8988T (cell line): Measurements from ENCODE around the gene MPPE1.

Experiments
- DNase-seq: peaks from one replicate; pipeline ENCODE4 v3.0.0; 2011

MPPE1 gene

DNA sequence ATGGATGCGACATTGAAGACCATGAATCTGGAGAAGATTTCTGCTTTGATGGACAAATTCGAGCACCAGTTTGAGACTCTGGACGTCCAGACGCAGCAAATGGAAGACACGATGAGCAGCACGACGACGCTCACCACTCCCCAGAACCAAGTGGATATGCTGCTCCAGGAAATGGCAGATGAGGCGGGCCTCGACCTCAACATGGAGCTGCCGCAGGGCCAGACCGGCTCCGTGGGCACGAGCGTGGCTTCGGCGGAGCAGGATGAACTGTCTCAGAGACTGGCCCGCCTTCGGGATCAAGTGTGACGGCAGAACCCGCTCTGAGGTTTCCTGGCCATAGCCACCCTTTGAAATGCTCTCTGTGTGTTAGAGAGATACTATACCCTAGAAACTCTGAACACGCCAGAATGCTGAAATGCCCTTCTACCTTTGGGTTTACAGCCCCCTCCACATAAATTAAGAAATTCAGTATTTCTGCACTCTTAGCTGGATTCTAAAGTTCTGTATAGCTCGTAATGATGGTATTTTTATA, 56.2 kb downstream of the MPPE1 start:
- DNase-seq, result no peak

DNA sequence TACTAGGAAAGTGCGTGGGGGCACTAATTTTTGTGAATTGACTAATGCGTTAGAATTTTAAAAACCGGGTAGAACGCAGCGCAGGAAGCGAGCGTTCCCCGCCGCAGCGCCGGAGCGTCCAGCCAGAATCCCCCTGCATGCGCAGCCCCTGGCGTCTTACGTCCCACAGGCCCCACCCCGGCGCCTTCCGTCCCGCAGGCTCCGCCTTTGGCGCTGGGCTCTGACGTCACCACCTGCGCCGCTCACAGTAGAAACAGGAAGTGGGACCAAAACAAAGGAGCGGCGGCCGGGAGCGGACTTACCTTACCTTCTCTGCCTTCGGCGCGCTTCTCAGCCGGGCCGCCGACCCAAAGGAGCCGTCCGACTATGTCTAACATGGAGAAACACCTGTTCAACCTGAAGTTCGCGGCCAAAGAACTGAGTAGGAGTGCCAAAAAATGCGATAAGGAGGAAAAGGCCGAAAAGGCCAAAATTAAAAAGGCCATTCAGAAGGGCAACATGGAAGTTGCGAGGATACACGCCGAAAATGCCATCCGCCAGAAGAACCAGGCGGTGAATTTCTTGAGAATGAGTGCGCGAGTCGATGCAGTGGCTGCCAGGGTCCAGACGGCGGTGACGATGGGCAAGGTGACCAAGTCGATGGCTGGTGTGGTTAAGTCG, 56.8 kb downstream of the MPPE1 start, which contains the start of gene CHMP1B:
Gene CHMP1B (plus strand): TSS at position 268 of the 660 bp plus-strand sequence. CDS start 99 bp downstream, at position 367.
- DNase-seq, result peak; percentile 68

DNA sequence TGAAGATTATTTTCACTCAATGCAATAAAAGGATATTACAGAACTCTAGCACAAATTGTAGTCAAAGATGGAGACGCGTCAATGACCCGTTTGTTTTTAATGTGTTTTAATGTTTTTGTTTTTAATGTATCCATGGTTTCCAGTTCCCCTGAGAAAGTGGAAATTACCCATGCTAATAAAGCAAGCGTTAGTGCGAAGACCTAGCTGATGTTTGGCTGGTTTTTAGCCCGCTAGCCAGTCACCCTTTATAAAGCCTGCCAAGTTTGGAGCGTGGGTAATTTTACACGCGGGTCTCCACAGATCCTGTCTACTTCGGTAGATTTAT, 57.3 kb downstream of the MPPE1 start:
- DNase-seq, result no peak

DNA sequence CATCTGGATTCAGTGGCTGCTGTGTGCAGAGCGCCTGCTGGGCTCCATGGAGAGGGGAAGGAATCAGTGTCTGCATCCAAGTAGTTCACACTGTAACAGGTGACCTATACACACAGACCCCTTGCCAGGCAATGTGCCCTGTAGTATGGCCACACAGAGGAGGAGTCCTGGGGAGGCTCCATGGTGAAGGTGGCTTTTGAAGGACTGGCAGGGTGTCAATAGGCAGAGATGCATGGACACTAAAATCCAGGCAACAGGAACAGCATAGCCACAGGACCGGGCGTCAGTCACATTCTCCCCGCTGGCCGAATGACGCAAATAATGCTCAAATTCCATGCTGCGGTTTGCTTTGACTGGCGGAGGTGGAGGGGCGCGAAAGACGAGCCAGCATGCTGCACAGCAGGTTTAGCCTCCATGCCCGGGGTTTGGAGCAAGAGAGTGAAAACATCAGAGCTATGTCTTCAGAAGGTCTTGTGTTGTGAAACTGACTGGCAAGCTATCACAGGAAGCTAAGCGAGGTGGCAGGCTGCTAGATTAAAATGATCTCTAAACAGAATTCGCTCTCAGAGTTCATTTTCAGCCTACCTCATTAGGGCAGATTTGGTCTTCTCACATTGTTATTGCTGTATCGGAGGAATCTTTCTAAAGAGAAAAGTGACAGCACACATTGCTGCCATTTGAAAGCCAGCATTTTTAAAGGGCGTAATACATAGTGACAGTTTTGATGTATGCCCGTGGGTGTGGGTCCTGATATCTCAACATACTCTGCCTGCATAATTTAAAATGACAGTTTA, 58.1 kb downstream of the MPPE1 start:
- DNase-seq, result no peak

DNA sequence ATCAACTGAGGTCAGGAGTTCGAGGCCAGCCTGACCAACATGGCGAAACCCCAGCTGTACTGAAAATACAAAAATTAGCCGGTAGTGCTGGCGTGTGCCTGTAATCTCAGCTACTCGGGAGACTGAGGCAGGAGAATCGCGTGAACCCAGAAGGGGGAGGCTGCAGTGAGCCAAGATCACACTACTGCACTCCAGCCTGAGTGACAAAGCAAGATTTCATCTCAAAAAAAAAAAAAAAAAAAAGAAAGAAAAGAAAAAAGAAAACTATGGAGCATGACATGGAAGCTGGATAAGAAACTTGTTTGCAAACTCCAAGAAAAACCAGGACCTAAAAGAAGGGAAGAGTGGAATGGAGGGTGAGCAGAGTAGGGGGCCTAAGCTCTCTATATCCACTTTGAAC, 58.8 kb downstream of the MPPE1 start:
- DNase-seq, result no peak

DNA sequence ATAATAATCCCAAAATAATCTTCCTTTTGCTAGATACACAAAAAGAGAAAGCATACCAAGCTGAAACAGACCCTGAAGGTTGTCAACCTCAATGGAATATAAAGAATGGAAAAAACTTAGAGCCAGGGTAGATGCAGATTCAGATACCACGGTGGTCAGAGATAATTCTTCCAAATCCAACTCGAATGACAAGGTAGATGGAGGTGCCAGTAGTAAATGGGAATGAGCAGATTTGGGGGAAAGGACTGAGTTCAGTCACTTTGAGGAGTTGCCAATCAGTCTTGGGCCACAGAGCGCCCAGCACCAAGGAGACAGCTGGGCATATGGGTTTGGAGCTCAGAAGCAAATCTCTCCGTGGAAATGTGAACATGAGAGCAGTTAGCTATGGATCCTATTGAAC, 60.3 kb downstream of the MPPE1 start:
- DNase-seq, result no peak

DNA sequence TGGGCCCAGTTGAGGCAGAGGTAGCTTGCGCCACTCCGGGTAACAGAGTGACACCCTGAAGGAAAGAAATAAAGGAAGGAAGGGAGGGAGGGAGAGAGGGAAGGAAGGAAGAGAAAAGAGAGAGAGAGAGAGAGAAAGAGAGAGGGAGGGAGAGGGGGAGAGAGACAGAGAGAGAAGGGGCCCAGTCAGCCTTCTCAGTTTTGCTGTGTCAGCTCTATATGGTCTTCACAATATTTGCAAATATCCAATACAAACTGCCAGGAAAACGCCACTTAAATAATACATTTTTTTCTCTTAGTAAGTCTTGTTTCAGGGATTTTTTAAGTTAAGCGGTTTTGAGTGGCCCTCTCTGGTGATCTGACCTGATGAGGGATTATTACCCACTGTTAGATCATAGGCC, 62.5 kb downstream of the MPPE1 start:
- no peak for DNase-seq

DNA sequence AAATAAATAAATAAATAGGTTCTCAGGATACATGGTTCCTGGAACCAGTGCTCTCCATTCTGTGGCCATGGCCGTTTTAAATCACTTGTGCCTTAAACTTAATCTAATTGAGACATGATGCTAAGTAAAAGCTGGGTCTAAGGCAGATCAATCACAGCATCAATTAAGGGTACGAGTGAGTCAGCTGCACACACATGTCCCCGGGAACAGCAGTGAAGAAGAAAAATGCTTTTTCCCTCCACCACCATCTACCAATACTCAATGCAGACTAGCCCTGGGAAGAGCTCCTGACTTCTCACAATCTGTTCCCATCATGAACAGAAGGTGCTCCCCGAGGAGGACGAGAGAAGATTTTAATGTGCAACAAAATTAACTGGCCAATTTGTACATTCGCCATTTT, 63.7 kb downstream of the MPPE1 start:
- no peak for DNase-seq

DNA sequence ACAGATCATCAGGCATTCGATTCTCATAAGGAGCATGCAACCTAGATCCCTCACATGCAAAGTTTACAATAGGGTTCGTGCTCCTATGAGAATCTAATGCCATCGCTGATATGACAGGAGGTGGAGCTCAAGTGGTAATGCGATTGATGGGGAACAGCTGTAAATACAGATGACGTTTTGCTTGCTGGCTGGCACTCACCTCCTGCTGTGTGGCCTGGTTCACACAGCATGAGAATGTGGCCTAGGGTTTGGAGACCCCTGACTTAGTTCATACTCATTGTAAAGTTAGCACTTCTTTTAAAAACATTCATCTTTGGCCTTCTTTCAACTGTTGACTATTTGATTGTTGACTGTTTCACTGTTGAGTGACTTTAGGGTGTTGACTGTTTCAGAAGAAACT, 65.6 kb downstream of the MPPE1 start:
- DNase-seq, result no peak

DNA sequence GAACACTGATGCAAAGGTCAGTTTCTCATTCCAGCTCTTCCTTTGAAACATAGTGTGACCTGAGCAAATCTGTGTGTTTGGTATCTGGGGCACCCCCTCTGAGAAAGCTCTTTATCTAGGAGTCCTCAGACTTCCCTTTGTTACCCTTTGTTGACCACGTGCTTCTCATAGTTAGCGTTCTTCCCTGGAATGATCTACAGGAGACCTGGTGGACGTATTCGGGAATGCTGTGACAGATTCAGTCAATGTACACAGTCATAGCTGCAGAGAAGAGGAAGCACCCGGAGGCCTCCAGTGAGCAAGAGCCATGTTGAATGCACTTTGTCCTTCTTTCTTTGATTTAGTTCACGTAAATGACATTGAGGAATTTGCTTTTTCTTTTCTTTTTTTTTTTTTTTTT, 67.6 kb downstream of the MPPE1 start:
- no peak for DNase-seq

DNA sequence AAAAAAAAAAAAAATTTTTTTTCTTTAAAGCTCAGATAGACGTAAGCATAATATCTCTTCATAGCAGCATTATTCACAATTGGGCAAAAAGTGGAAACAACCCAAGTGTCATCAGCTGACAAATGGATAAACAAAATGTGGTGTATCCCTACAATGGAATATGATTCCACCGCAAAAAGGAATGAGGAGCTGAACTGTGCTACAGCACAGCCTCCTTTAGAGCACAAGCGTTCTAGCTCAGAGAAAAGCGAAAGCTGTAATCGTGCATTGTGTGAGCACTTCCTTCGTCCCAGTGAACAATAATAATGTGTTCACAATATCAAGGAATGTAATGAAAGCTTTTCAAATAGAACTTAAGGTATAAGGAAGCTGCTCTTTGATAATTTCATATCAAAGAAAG, 68.6 kb downstream of the MPPE1 start:
- DNase-seq, result no peak

DNA sequence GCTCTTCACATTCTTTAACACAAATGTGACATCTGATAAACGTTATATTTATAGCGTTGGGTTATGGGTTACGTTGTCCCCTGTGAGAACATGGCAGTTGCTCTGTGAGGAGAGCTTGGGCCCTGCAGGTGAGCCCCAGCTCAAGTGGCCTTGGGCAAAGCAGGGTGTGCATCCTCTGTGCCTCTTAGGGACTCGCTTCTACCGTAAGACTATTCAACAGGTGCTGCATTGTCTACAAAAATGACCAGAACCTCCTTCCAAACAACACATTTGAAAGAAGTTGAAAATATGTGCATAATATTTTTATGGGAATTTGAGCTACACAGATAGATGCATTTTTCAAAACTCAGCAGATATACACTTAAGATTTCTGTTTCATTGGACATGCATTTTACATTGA, 73.3 kb downstream of the MPPE1 start:
- no peak for DNase-seq
